ENCODE data around the gene KCNE3. TPM values are rescaled to one million over a fixed set of nuclear protein-coding genes. Genes with fewer than 3 reads are reported as not detected.

The KCNE3 gene
- polyA plus RNA-seq, 1 donor = 33.1 TPM

GRCh38 chr11:74471668-74472429, 4.5 kb upstream of the KCNE3 start:
- H3K36me3 ChIP-seq (ENCODE audit: control insufficient read depth, insufficient read depth, low read length) = no peaks in the 10 kb centered on the region
- H3K9me3 ChIP-seq (ENCODE audit: control insufficient read depth, low read depth, low read length) = no peaks in the 10 kb centered on the region
- 100% methylated on average over 1 of the region's 5 CpGs for WGBS (ENCODE audit: insufficient coverage, low lambda C conversion rate)
- H3K27ac ChIP-seq (ENCODE audit: low read length) = no peak overlapping the region
- DNase-seq = no peak
- H3K4me1 ChIP-seq (ENCODE audit: control insufficient read depth, insufficient read depth, low read length) = peaks cover 7% of the 10 kb centered on the region
- no peaks in the 10 kb centered on the region for H3K27me3 ChIP-seq (ENCODE audit: control insufficient read depth, insufficient read depth, low read length)
- no peak overlapping the region for H3K4me3 ChIP-seq (ENCODE audit: low read length)

GRCh38 chr11:74471037-74471436, 3.7 kb upstream of the KCNE3 start:
- Histone ChIP-seq H3K27ac (ENCODE audit: low read length) (no peak overlapping the region), H3K4me1 (ENCODE audit: control insufficient read depth, insufficient read depth, low read length) (peaks cover 13% of the 10 kb centered on the region), H3K36me3 (ENCODE audit: control insufficient read depth, insufficient read depth, low read length) (no peaks in the 10 kb centered on the region), H3K27me3 (ENCODE audit: control insufficient read depth, insufficient read depth, low read length) (no peaks in the 10 kb centered on the region), H3K4me3 (ENCODE audit: low read length) (no peak overlapping the region), H3K9me3 (ENCODE audit: control insufficient read depth, low read depth, low read length) (no peaks in the 10 kb centered on the region)
- no peak for DNase-seq
- no CpG with 5 or more reads among the region's 1 CpG for WGBS (ENCODE audit: insufficient coverage, low lambda C conversion rate)

- no peak overlapping the region for H3K27ac ChIP-seq (ENCODE audit: low read length)
- WGBS (ENCODE audit: insufficient coverage, low lambda C conversion rate) = no CpG with 5 or more reads among the region's 2 CpGs
- H3K9me3 ChIP-seq (ENCODE audit: control insufficient read depth, low read depth, low read length) = no peaks in the 10 kb centered on the region
- H3K27me3 ChIP-seq (ENCODE audit: control insufficient read depth, insufficient read depth, low read length) = no peaks in the 10 kb centered on the region
- H3K36me3 ChIP-seq (ENCODE audit: control insufficient read depth, insufficient read depth, low read length) = no peaks in the 10 kb centered on the region
- no peak for DNase-seq
- H3K4me1 ChIP-seq (ENCODE audit: control insufficient read depth, insufficient read depth, low read length) = peaks cover 17% of the 10 kb centered on the region
- no peak overlapping the region for H3K4me3 ChIP-seq (ENCODE audit: low read length)
Measured at GRCh38 chr11:74470526-74470925, 3.2 kb upstream of the KCNE3 start.

GRCh38 chr11:74468936-74469335, 1.6 kb upstream of the KCNE3 start:
- Histone ChIP-seq H3K27ac (ENCODE audit: low read length) (no peak overlapping the region), H3K36me3 (ENCODE audit: control insufficient read depth, insufficient read depth, low read length) (peaks cover 2% of the 10 kb centered on the region), H3K4me1 (ENCODE audit: control insufficient read depth, insufficient read depth, low read length) (peaks cover 32% of the 10 kb centered on the region), H3K9me3 (ENCODE audit: control insufficient read depth, low read depth, low read length) (no peaks in the 10 kb centered on the region), H3K4me3 (ENCODE audit: low read length) (no peak overlapping the region), H3K27me3 (ENCODE audit: control insufficient read depth, insufficient read depth, low read length) (no peaks in the 10 kb centered on the region)
- no peak for DNase-seq
- WGBS (ENCODE audit: insufficient coverage, low lambda C conversion rate) = no CpG with 5 or more reads among the region's 1 CpG

- no peak overlapping the region for H3K27ac ChIP-seq (ENCODE audit: low read length)
- H3K36me3 ChIP-seq (ENCODE audit: control insufficient read depth, insufficient read depth, low read length) = peaks cover 6% of the 10 kb centered on the region
- no peak for DNase-seq
- no peaks in the 10 kb centered on the region for H3K27me3 ChIP-seq (ENCODE audit: control insufficient read depth, insufficient read depth, low read length)
- no peak overlapping the region for H3K4me3 ChIP-seq (ENCODE audit: low read length)
- peaks cover 34% of the 10 kb centered on the region for H3K4me1 ChIP-seq (ENCODE audit: control insufficient read depth, insufficient read depth, low read length)
- H3K9me3 ChIP-seq (ENCODE audit: control insufficient read depth, low read depth, low read length) = no peaks in the 10 kb centered on the region
Measured at GRCh38 chr11:74468521-74468920, 1.2 kb upstream of the KCNE3 start.

GRCh38 chr11:74468058-74468457, 709 bp upstream of the KCNE3 start:
- peaks cover 7% of the 10 kb centered on the region for H3K36me3 ChIP-seq (ENCODE audit: control insufficient read depth, insufficient read depth, low read length)
- no peaks in the 10 kb centered on the region for H3K27me3 ChIP-seq (ENCODE audit: control insufficient read depth, insufficient read depth, low read length)
- WGBS (ENCODE audit: insufficient coverage, low lambda C conversion rate) = no CpG with 5 or more reads among the region's 4 CpGs
- peaks cover 38% of the 10 kb centered on the region for H3K4me1 ChIP-seq (ENCODE audit: control insufficient read depth, insufficient read depth, low read length)
- peak overlapping the region; percentile 85 for H3K27ac ChIP-seq (ENCODE audit: low read length)
- no peak overlapping the region for H3K4me3 ChIP-seq (ENCODE audit: low read length)
- H3K9me3 ChIP-seq (ENCODE audit: control insufficient read depth, low read depth, low read length) = no peaks in the 10 kb centered on the region
- no peak for DNase-seq

- no peak overlapping the region for H3K4me3 ChIP-seq (ENCODE audit: low read length)
- WGBS (ENCODE audit: insufficient coverage, low lambda C conversion rate) = 20% methylated on average over 2 of the region's 2 CpGs
Measured at GRCh38 chr11:74465291-74465708, 2.0 kb downstream of the KCNE3 start.

GRCh38 chr11:74464746-74465145, 2.6 kb downstream of the KCNE3 start:
- no peak overlapping the region for H3K4me3 ChIP-seq (ENCODE audit: low read length)
- no CpG with 5 or more reads among the region's 1 CpG for WGBS (ENCODE audit: insufficient coverage, low lambda C conversion rate)
- H3K9me3 ChIP-seq (ENCODE audit: control insufficient read depth, low read depth, low read length) = no peaks in the 10 kb centered on the region
- H3K27ac ChIP-seq (ENCODE audit: low read length) = peak overlapping the region; percentile 85
- DNase-seq = no peak
- H3K27me3 ChIP-seq (ENCODE audit: control insufficient read depth, insufficient read depth, low read length) = no peaks in the 10 kb centered on the region
- peaks cover 18% of the 10 kb centered on the region for H3K36me3 ChIP-seq (ENCODE audit: control insufficient read depth, insufficient read depth, low read length)
- peaks cover 53% of the 10 kb centered on the region for H3K4me1 ChIP-seq (ENCODE audit: control insufficient read depth, insufficient read depth, low read length)

More at GRCh38 chr11:74465291-74465708, 2.0 kb downstream of the KCNE3 start:
- Histone ChIP-seq H3K27ac (ENCODE audit: low read length) (peak overlapping the region; percentile 85), H3K9me3 (ENCODE audit: control insufficient read depth, low read depth, low read length) (no peaks in the 10 kb centered on the region), H3K36me3 (ENCODE audit: control insufficient read depth, insufficient read depth, low read length) (peaks cover 12% of the 10 kb centered on the region), H3K27me3 (ENCODE audit: control insufficient read depth, insufficient read depth, low read length) (no peaks in the 10 kb centered on the region), H3K4me1 (ENCODE audit: control insufficient read depth, insufficient read depth, low read length) (peaks cover 53% of the 10 kb centered on the region)
- peak; percentile 86 to 91 for DNase-seq

- no peak overlapping the region for H3K4me3 ChIP-seq (ENCODE audit: low read length)
- no peak overlapping the region for H3K27ac ChIP-seq (ENCODE audit: low read length)
- peaks cover 50% of the 10 kb centered on the region for H3K4me1 ChIP-seq (ENCODE audit: control insufficient read depth, insufficient read depth, low read length)
- H3K27me3 ChIP-seq (ENCODE audit: control insufficient read depth, insufficient read depth, low read length) = no peaks in the 10 kb centered on the region
- H3K36me3 ChIP-seq (ENCODE audit: control insufficient read depth, insufficient read depth, low read length) = peaks cover 19% of the 10 kb centered on the region
- DNase-seq = no peak
- H3K9me3 ChIP-seq (ENCODE audit: control insufficient read depth, low read depth, low read length) = no peaks in the 10 kb centered on the region
- WGBS (ENCODE audit: insufficient coverage, low lambda C conversion rate) = no CpG with 5 or more reads among the region's 1 CpG
Measured at GRCh38 chr11:74463216-74463615, 4.1 kb downstream of the KCNE3 start.

- Histone ChIP-seq H3K4me1 (ENCODE audit: control insufficient read depth, insufficient read depth, low read length) (peaks cover 46% of the 10 kb centered on the region), H3K27ac (ENCODE audit: low read length) (peak overlapping the region; percentile 82), H3K27me3 (ENCODE audit: control insufficient read depth, insufficient read depth, low read length) (no peaks in the 10 kb centered on the region), H3K4me3 (ENCODE audit: low read length) (no peak overlapping the region), H3K9me3 (ENCODE audit: control insufficient read depth, low read depth, low read length) (no peaks in the 10 kb centered on the region), H3K36me3 (ENCODE audit: control insufficient read depth, insufficient read depth, low read length) (peaks cover 19% of the 10 kb centered on the region)
- WGBS (ENCODE audit: insufficient coverage, low lambda C conversion rate) = no CpG with 5 or more reads among the region's 5 CpGs
- no peak for DNase-seq
Measured at GRCh38 chr11:74462631-74463030, 4.7 kb downstream of the KCNE3 start.

GRCh38 chr11:74462009-74462408, 5.3 kb downstream of the KCNE3 start:
- Histone ChIP-seq H3K4me3 (ENCODE audit: low read length) (peak overlapping the region; percentile 34), H3K27me3 (ENCODE audit: control insufficient read depth, insufficient read depth, low read length) (no peaks in the 10 kb centered on the region), H3K4me1 (ENCODE audit: control insufficient read depth, insufficient read depth, low read length) (peaks cover 46% of the 10 kb centered on the region), H3K36me3 (ENCODE audit: control insufficient read depth, insufficient read depth, low read length) (peaks cover 24% of the 10 kb centered on the region), H3K9me3 (ENCODE audit: control insufficient read depth, low read depth, low read length) (no peaks in the 10 kb centered on the region), H3K27ac (ENCODE audit: low read length) (peak overlapping the region; percentile 82)
- DNase-seq = peak; percentile 70 to 84
- no CpG with 5 or more reads among the region's 2 CpGs for WGBS (ENCODE audit: insufficient coverage, low lambda C conversion rate)

Measured in large intestine (tissue), 3 donors.